ENCODE data around the gene CCDC57.
A peak's percentile ranks its signal among the peaks of the same experiment; 100 is the strongest.

The CCDC57 gene

GRCh38 chr17:82227629-82228277 is 15.1 kb upstream of the CCDC57 start:
- H3K4me3 ChIP-seq (ENCODE audit: low read depth, low read length), result peak overlapping the region; percentile 80
- peaks cover 7% of the 10 kb centered on the region; the same call in 1 of the 2 replicates for H3K36me3 ChIP-seq (ENCODE audit: insufficient read depth, low read length)
- H3K27ac ChIP-seq (ENCODE audit: low read depth, low read length), result no peak overlapping the region
- no peaks in the 10 kb centered on the region for H3K27me3 ChIP-seq (ENCODE audit: insufficient read depth, low read length)
- H3K4me1 ChIP-seq (ENCODE audit: control insufficient read depth, insufficient read depth, low read length, unreplicated experiment), result peaks cover 8% of the 10 kb centered on the region
- no peak overlapping the region for H2AFZ ChIP-seq (ENCODE audit: low read length, unreplicated experiment)
- H3K79me2 ChIP-seq (ENCODE audit: control insufficient read depth, insufficient read depth, low read length, unreplicated experiment), result peaks cover 50% of the 10 kb centered on the region

DNA sequence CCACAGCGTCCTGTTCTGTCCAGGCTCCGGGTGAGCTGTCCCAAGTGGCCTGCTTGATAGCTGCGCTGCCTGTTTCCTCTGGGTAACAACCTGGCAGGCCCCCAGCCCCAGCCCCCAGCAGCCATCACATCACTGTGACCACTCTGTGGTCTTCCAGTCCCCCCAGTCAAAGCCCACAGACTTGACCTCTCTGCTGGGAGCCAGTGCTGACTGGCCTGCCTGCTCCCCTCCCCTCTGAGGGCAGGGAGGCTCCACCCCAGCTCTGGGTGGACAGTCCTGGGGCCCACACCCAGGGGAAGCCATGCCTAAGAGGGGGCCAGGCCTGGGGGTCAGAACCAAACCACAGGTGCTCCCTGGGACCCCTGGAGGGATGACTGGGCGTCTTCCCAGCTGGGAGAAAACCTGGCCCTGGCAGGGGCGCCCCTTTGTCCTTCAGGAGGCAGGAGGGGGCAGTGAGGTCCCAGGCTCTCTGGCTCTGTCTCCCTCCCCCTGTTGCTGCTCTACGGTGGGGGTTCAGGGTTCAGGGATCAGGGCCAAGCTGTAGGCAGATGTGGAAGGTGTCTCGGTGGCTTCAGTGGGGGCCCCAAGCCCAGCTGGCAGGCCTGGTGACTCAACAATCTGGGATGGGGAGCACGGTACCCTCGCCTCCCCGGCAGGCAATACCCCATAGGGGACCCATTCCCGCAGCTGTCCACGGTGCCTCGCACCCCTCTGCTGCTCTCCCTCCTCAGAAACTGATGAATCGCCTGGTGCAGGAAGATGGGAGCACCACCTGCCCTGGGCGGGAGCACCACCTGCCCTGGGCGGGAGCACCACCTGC is 14.4 kb upstream of the CCDC57 start:
- H3K36me3 ChIP-seq (ENCODE audit: insufficient read depth, low read length), result peaks cover 7% of the 10 kb centered on the region; the same call in 1 of the 2 replicates
- no peak overlapping the region for H3K4me3 ChIP-seq (ENCODE audit: low read depth, low read length)
- peaks cover 42% of the 10 kb centered on the region for H3K79me2 ChIP-seq (ENCODE audit: control insufficient read depth, insufficient read depth, low read length, unreplicated experiment)
- no peak overlapping the region for H3K27ac ChIP-seq (ENCODE audit: low read depth, low read length)
- no peaks in the 10 kb centered on the region for H3K27me3 ChIP-seq (ENCODE audit: insufficient read depth, low read length)
- no peak overlapping the region for H2AFZ ChIP-seq (ENCODE audit: low read length, unreplicated experiment)
- peaks cover 4% of the 10 kb centered on the region for H3K4me1 ChIP-seq (ENCODE audit: control insufficient read depth, insufficient read depth, low read length, unreplicated experiment)

DNA sequence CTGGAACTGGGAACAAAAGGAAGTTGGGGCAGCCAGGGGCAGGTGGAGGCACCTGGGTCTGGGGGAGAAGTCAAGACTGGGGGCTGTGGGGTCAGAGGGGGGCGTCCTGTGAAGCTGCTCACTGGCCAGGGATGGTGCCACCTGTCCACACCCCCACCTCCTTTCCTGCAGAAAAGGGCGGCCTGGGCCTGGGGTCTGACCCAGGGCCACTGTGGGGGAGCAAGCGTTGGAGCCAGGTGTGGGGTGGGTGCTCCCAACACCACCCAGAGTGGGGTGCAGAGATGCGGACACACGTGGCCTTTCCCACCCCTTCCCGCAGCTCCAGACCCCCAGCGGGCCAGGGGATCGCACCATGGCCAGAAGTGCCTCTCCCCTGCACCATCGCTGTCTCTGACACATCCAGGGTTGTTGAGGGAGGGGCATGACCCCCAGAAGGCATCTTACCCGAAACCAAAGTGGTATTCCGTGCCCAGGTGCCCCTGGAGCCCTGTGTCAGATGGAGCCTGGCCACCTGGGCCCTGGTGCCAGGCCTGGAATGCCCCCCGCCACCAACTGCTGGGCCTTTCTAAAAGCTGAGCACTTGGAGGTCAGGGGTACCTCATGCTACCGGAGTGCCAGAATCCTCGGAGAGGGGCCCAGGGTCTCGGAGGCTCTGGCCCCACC is 13.6 kb upstream of the CCDC57 start:
- H2AFZ ChIP-seq (ENCODE audit: low read length, unreplicated experiment), result no peak overlapping the region

DNA sequence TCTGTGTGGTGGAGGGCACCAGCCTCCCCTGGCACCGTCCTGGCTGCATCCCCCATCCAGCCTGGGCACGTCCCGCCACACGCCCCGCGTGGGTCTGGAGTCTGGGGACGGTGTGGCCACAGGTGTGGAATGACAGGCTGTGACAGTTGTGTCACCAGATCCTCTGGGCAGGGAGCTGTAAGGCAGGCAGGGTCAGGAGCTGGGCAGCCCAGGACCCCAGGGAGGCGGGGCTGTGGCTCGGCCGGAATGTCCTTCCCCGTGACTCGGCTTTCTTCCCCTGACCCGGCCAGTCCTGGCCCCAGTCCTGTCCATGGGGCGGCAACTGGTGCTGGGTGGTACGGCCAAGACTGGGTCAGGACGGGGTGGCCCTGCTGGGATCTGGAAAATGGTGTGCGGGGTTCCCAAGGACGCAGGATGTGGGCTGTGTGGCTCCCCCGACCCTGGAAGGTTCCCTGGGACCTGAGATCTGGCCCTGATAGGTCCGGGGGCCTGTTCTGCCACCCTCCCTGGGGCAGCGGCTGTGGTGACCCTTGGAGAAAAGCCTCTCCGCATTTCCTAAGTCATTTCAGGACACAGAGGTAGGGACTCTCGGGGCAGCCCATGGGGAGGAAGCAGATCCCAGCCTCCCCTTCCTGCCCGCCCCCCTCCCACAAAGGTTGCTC is 12.9 kb upstream of the CCDC57 start:
- Histone ChIP-seq H3K27ac (ENCODE audit: low read depth, low read length) (no peak overlapping the region), H3K36me3 (ENCODE audit: insufficient read depth, low read length) (peaks cover 7% of the 10 kb centered on the region; the same call in 1 of the 2 replicates), H3K27me3 (ENCODE audit: insufficient read depth, low read length) (no peaks in the 10 kb centered on the region), H3K4me1 (ENCODE audit: control insufficient read depth, insufficient read depth, low read length, unreplicated experiment) (peaks cover 3% of the 10 kb centered on the region), H3K4me3 (ENCODE audit: low read depth, low read length) (no peak overlapping the region), H3K79me2 (ENCODE audit: control insufficient read depth, insufficient read depth, low read length, unreplicated experiment) (peaks cover 27% of the 10 kb centered on the region), H2AFZ (ENCODE audit: low read length, unreplicated experiment) (no peak overlapping the region)

More for the DNA sequence above, 13.6 kb upstream of the CCDC57 start:
- H3K4me1 ChIP-seq (ENCODE audit: control insufficient read depth, insufficient read depth, low read length, unreplicated experiment), result peaks cover 3% of the 10 kb centered on the region
- peaks cover 7% of the 10 kb centered on the region; the same call in 1 of the 2 replicates for H3K36me3 ChIP-seq (ENCODE audit: insufficient read depth, low read length)
- no peak overlapping the region for H3K27ac ChIP-seq (ENCODE audit: low read depth, low read length)
- no peaks in the 10 kb centered on the region for H3K27me3 ChIP-seq (ENCODE audit: insufficient read depth, low read length)
- peaks cover 35% of the 10 kb centered on the region for H3K79me2 ChIP-seq (ENCODE audit: control insufficient read depth, insufficient read depth, low read length, unreplicated experiment)
- H3K4me3 ChIP-seq (ENCODE audit: low read depth, low read length), result no peak overlapping the region

DNA sequence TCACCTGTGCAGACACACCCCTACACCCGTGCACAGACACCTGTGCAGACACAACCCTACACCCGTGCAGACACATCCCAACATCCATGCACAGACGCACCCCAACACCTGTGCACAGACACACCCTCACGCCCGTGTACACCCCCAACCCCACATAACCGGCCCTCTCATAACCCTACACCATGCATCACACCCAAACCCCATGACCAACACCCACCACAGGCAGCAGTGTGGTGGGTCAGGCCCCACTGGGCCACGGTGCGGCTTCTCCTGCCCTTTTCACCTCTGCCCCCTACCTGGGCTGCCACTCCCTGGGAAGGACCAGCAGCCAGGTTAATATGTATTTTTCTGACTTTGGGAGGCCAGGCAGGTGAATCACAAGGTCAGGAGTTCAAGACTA is 12.0 kb upstream of the CCDC57 start:
- no peak overlapping the region for H2AFZ ChIP-seq (ENCODE audit: low read length, unreplicated experiment)
- no peaks in the 10 kb centered on the region for H3K27me3 ChIP-seq (ENCODE audit: insufficient read depth, low read length)
- H3K4me1 ChIP-seq (ENCODE audit: control insufficient read depth, insufficient read depth, low read length, unreplicated experiment), result peaks cover 3% of the 10 kb centered on the region
- H3K4me3 ChIP-seq (ENCODE audit: low read depth, low read length), result no peak overlapping the region
- H3K36me3 ChIP-seq (ENCODE audit: insufficient read depth, low read length), result peaks cover 5% of the 10 kb centered on the region; the same call in 1 of the 2 replicates
- H3K79me2 ChIP-seq (ENCODE audit: control insufficient read depth, insufficient read depth, low read length, unreplicated experiment), result peaks cover 19% of the 10 kb centered on the region
- no peak overlapping the region for H3K27ac ChIP-seq (ENCODE audit: low read depth, low read length)

GRCh38 chr17:82223517-82223916 is 10.9 kb upstream of the CCDC57 start:
- H3K4me3 ChIP-seq (ENCODE audit: low read depth, low read length), result no peak overlapping the region
- H3K4me1 ChIP-seq (ENCODE audit: control insufficient read depth, insufficient read depth, low read length, unreplicated experiment), result peaks cover 7% of the 10 kb centered on the region
- no peak overlapping the region for H2AFZ ChIP-seq (ENCODE audit: low read length, unreplicated experiment)
- no peaks in the 10 kb centered on the region for H3K27me3 ChIP-seq (ENCODE audit: insufficient read depth, low read length)
- H3K27ac ChIP-seq (ENCODE audit: low read depth, low read length), result no peak overlapping the region
- peaks cover 15% of the 10 kb centered on the region for H3K79me2 ChIP-seq (ENCODE audit: control insufficient read depth, insufficient read depth, low read length, unreplicated experiment)
- no peaks in the 10 kb centered on the region for H3K36me3 ChIP-seq (ENCODE audit: insufficient read depth, low read length)

DNA sequence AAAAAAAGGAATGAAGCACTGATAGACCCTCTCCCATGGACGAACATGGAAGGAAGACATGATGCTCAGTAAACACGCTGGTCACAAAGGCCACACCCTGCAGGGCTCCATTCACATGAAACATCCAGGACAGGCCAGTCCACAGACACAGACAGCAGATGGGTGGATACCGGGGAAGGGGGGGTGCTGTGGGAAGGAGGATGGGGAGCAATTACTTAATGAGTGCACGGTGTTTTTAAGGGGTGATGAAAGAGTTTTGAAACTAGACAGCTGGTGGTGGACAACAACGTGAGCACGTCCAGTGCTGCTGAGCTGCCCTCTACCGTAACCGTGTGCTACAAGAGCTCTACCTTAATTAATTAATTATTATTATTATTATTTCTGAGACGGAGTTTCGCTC is 10.2 kb upstream of the CCDC57 start:
- Histone ChIP-seq H3K79me2 (ENCODE audit: control insufficient read depth, insufficient read depth, low read length, unreplicated experiment) (peaks cover 11% of the 10 kb centered on the region), H3K36me3 (ENCODE audit: insufficient read depth, low read length) (no peaks in the 10 kb centered on the region), H3K4me1 (ENCODE audit: control insufficient read depth, insufficient read depth, low read length, unreplicated experiment) (peaks cover 11% of the 10 kb centered on the region), H2AFZ (ENCODE audit: low read length, unreplicated experiment) (no peak overlapping the region), H3K4me3 (ENCODE audit: low read depth, low read length) (no peak overlapping the region), H3K27me3 (ENCODE audit: insufficient read depth, low read length) (no peaks in the 10 kb centered on the region), H3K27ac (ENCODE audit: low read depth, low read length) (no peak overlapping the region)

GRCh38 chr17:82221341-82221902 is 8.8 kb upstream of the CCDC57 start:
- Histone ChIP-seq H3K36me3 (ENCODE audit: insufficient read depth, low read length) (no peaks in the 10 kb centered on the region), H2AFZ (ENCODE audit: low read length, unreplicated experiment) (no peak overlapping the region), H3K27ac (ENCODE audit: low read depth, low read length) (no peak overlapping the region), H3K4me1 (ENCODE audit: control insufficient read depth, insufficient read depth, low read length, unreplicated experiment) (peaks cover 24% of the 10 kb centered on the region), H3K4me3 (ENCODE audit: low read depth, low read length) (no peak overlapping the region), H3K27me3 (ENCODE audit: insufficient read depth, low read length) (no peaks in the 10 kb centered on the region), H3K79me2 (ENCODE audit: control insufficient read depth, insufficient read depth, low read length, unreplicated experiment) (peaks cover 10% of the 10 kb centered on the region)

DNA sequence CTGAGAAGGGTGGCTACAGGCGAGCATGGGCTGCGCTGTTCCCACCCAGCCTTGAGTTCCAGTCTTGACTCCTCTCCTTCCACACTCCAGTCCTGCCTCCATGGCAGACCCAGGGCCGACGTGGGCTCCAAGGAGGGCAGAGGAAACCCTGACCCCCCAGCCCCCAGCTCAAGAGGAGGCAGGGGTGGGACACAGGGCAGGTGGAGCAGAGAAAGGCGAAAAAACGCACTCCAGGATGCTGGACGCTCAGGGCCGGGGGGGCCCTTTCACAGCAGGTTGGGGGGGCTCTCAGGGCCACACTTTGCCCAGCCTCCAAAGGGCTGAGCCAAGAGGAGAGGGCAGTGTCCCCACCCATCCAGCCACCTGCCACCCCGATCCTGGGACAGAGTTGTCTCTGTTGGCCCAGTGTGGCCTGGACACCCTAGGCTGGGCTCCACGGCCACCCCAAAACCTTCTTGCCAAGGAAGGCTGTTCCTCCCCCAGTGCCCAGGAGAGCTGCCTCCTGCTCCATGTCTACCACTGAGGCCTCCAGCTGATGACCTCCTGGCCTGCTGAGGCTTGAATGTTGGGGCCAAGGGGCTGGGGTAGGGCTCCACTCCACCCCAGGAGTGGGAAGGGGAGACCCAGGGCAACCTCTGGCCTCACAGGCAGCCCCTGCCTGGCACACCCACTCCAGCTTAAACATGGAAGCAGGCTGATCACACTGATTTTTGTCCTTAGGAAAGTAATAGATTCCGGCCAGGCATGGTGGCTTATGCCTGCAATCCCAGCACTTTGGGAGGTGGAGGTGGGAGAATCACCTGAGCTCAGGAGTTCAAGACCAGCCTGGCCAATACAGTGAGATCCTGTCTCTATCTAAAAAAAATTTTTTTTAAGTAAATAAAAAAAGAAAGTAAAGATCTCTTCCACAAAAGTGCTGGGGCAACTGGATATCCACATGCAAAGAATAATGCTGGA is 7.4 kb upstream of the CCDC57 start:
- peaks cover 15% of the 10 kb centered on the region for H3K79me2 ChIP-seq (ENCODE audit: control insufficient read depth, insufficient read depth, low read length, unreplicated experiment)
- no peaks in the 10 kb centered on the region for H3K27me3 ChIP-seq (ENCODE audit: insufficient read depth, low read length)
- peaks cover 37% of the 10 kb centered on the region for H3K4me1 ChIP-seq (ENCODE audit: control insufficient read depth, insufficient read depth, low read length, unreplicated experiment)
- no peaks in the 10 kb centered on the region for H3K36me3 ChIP-seq (ENCODE audit: insufficient read depth, low read length)
- no peak overlapping the region for H3K4me3 ChIP-seq (ENCODE audit: low read depth, low read length)
- no peak overlapping the region for H3K27ac ChIP-seq (ENCODE audit: low read depth, low read length)
- no peak overlapping the region for H2AFZ ChIP-seq (ENCODE audit: low read length, unreplicated experiment)

Measured in ACC112 (cell line).